Heart right ventricle (tissue), 16 donors: ENCODE data around the gene LIF. TPM values are rescaled to one million over a fixed set of nuclear protein-coding genes. Genes with fewer than 3 reads are reported as not detected.

ENCODE experiments used
- ATAC-seq, 8 donors: fragments of 200-7000 bp; cut with Tn5 transposase; one replicate each; pipeline ENCODE4 v1.9.1; 2020; ENCODE audit warnings: mild to moderate bottlenecking in 8 of 8, moderate library complexity in 8 of 8, moderate number of reproducible peaks in 1 of 8
- DNase-seq, 2 donors: peaks; one replicate each; pipeline ENCODE4 v3.0.0-alpha.2; 2020
- H3K27ac ChIP-seq, 10 donors: fragments of 200-600 bp; sonication (generic) in 2 of 10; one replicate each; pipeline versions ENCODE4 v1.5.0 to v1.8.0; 2020 to 2022; ENCODE audit warnings: mild to moderate bottlenecking in 3 of 10
- H3K27me3 ChIP-seq, 7 donors: fragments of 200-600 bp; one replicate each; pipeline ENCODE4 v1.8.0; 2021 to 2022; ENCODE audit warnings: mild to moderate bottlenecking in 2 of 7
- H3K36me3 ChIP-seq, 9 donors: fragments of 200-600 bp; sonication (generic) in 1 of 9; one replicate each; pipeline versions ENCODE4 v1.5.0 to v1.8.0; 2020 to 2022; ENCODE audit warnings: mild to moderate bottlenecking in 2 of 9
- H3K4me1 ChIP-seq, 9 donors: fragments of 200-600 bp; sonication (generic) in 1 of 9; one replicate each; pipeline versions ENCODE4 v1.5.0 to v1.8.0; 2020 to 2022; ENCODE audit warnings: mild to moderate bottlenecking in 4 of 9
- H3K4me3 ChIP-seq, 10 donors: fragments of 200-600 bp; sonication (generic) in 2 of 10; one replicate each; pipeline versions ENCODE4 v1.5.0 to v1.8.0; 2020 to 2022; ENCODE audit warnings: mild to moderate bottlenecking in 7 of 10, moderate library complexity in 2 of 10
- H3K9me3 ChIP-seq, 11 donors: fragments of 200-600 bp in 10 of 11; sonication (generic) in 2 of 11; one replicate each; pipeline versions ENCODE4 v1.5.0 to v1.8.0; 2013 to 2022; ENCODE audit warnings: mild to moderate bottlenecking in 2 of 11, control low read depth in 1 of 11, moderate library complexity in 1 of 11
- CTCF ChIP-seq, 9 donors: fragments of 200-600 bp; sonication (generic) in 2 of 9; IDR thresholded peaks; one replicate each; pipeline versions ENCODE4 v1.5.0 to v1.8.0; 2021 to 2022; ENCODE audit warnings: antibody characterized with exemption in 9 of 9, mild to moderate bottlenecking in 5 of 9, moderate library complexity in 1 of 9
- WGBS, 2 donors: extraction: QIAGEN DNeasy Blood & Tissue Kit; methylation state at CpG; one replicate each; pipeline ENCODE4 v1.1.7; 2013; ENCODE audit warnings: inconsistent platforms in 1 of 2; 5-methylcytosine and 5-hydroxymethylcytosine counted together
- intact Hi-C, 10 donors: fragments of 100-400 bp; cut with DNase I; formaldehyde crosslinking; loops; one replicate each; pipeline versions ENCODE4 v1.11.1 to v1.14.2; 2022
- polyA plus RNA-seq, 2 donors: library from polyadenylated mRNA; stranded (reverse); fragments of 200-250 nt; gene quantifications; one replicate each; pipeline ENCODE4 v1.2.3, GENCODE V29; 2013
- total RNA-seq, 10 donors: library from RNA; stranded (reverse); fragmentation: NEBNext Ultra II Directional in 3 of 10; extraction: Animal tissue kit (Norgen Biotek cat#: 25700) in 3 of 10; gene quantifications; one replicate each; pipeline versions ENCODE4 v1.2.1 to v1.2.4, GENCODE V29; 2021 to 2023
- donor health status: Arrhythmogenic right ventricular cardiomyopathy.
- donor health status: ischemic (EF 13 %, LVEDD 7.1; RV severe dilation, severe dysfunction).
- donor health status: healthy with polysubstance abuse.
- donor health status: DM: no; HTN: yes; CAD: no.
- donor health status: DM: no; HTN: no; CAD: no.
- donor health status: ischemic (EF 25% LVEDD 6.9; RV normal size, moderate dysfunction).
- donor health status: ischemic (EF 25% LVEDD 5.7; RV mildly dilated, moderate dysfunction).
- donor health status: healthy.
- donor health status: DM: yes; HTN: yes; CAD: no.
- donor health status: Ischemic cardiomyopathy.
- donor health status: ischemic (EF 35%, LVEDD 5.7; RV mildly dilated, moderate dysfunction).
- donor health status: nonischemic (EF 11% LVEDD 7.7; RV severe dilation, severe dysfunction).
- donor health status: DM: yes; HTN: yes; CAD: no.
- donor health status: PGD.
- donor health status: ischemic (EF 29% LVEDD 5.4; RV normal size, mild dysfunction).
- donor health status: nonischemic (EF 23%, LVEDD 6.1; RV moderate dilation, normal function).

LIF gene
- total and polyA plus RNA-seq, 12 donors, result 0.17 to 8.8 (median 0.53) TPM

- DNase-seq (peak; percentile 62 to 66), ATAC-seq (peak; percentile 24 to 80 (median 66))
- intact Hi-C loops, result no loop called here
- WGBS, 2 donors, result 68% methylated on average over 16 of the region's 16 CpGs
- Histone ChIP-seq H3K36me3 (no peaks in the 10 kb centered on the region), H3K27ac (peak overlapping the region in 5 of 10 donors; percentile 26 to 86 (median 35)), H3K27me3 (peaks cover 0 to 8% (median 0%) of the 10 kb centered on the region in 7 donors), H3K9me3 (no peaks in the 10 kb centered on the region), H3K4me3 (no peak overlapping the region), H3K4me1 (peaks cover 0 to 71% (median 0%) of the 10 kb centered on the region in 9 donors)
- TF ChIP-seq CTCF (IDR thresholded peaks at IDR 0.05), result no peak
Measured at GRCh38 chr22:30270832-30271231, 24.3 kb upstream of the LIF start.

GRCh38 chr22:30268331-30268730 lies 21.8 kb upstream of the LIF start:
- Histone ChIP-seq H3K27ac (peak overlapping the region in 2 of 10 donors; percentile 68 to 96), H3K9me3 (no peaks in the 10 kb centered on the region), H3K4me1 (peaks cover 0 to 70% (median 0%) of the 10 kb centered on the region in 9 donors), H3K27me3 (peaks cover 0 to 12% (median 0%) of the 10 kb centered on the region in 7 donors), H3K4me3 (no peak overlapping the region), H3K36me3 (peaks cover 0 to 10% (median 0%) of the 10 kb centered on the region in 9 donors)
- ATAC-seq (no peak), DNase-seq (no peak)
- 88 to 94% methylated on average over 8 of the region's 8 CpGs for WGBS, 2 donors
- intact Hi-C loops, result loop anchor here in 3 of 10 donors (5.0 to 10.0 kb wide), 2 partner anchors 119 to 216 kb away; partner anchors contain the start of gene RNF215 (in 1 of the 3)
- no peak for TF ChIP-seq CTCF (IDR thresholded peaks at IDR 0.05)

- DNase-seq (no peak), ATAC-seq (no peak)
- Histone ChIP-seq H3K4me1 (peaks cover 0 to 70% (median 4%) of the 10 kb centered on the region in 9 donors), H3K27ac (peak overlapping the region in 6 of 10 donors; percentile 68 to 96 (median 72)), H3K9me3 (no peaks in the 10 kb centered on the region), H3K4me3 (peak overlapping the region in 3 of 10 donors; percentile 34 to 64 (median 36)), H3K27me3 (peaks cover 0 to 12% (median 0%) of the 10 kb centered on the region in 7 donors), H3K36me3 (peaks cover 0 to 10% (median 0%) of the 10 kb centered on the region in 9 donors)
- TF ChIP-seq CTCF (IDR thresholded peaks at IDR 0.05), result no peak
- intact Hi-C loops, result loop anchor here in 3 of 10 donors (5.0 to 10.0 kb wide), 2 partner anchors 120 to 217 kb away; partner anchors contain the start of gene RNF215 (in 1 of the 3)
- 78 to 85% methylated on average over 14 of the region's 14 CpGs for WGBS, 2 donors
Measured at GRCh38 chr22:30267382-30268302, 21.1 kb upstream of the LIF start.
